ENCODE measurements around the gene GDPD4. TPM values are rescaled to one million over a fixed set of nuclear protein-coding genes. Genes with fewer than 3 reads are reported as not detected.
A peak's percentile ranks its signal among the peaks of the same experiment; 100 is the strongest.

GDPD4 gene
- total and polyA plus RNA-seq, 10 donors = 0.07 to 1.6 (median 0.22) TPM; not detected in 6

DNA sequence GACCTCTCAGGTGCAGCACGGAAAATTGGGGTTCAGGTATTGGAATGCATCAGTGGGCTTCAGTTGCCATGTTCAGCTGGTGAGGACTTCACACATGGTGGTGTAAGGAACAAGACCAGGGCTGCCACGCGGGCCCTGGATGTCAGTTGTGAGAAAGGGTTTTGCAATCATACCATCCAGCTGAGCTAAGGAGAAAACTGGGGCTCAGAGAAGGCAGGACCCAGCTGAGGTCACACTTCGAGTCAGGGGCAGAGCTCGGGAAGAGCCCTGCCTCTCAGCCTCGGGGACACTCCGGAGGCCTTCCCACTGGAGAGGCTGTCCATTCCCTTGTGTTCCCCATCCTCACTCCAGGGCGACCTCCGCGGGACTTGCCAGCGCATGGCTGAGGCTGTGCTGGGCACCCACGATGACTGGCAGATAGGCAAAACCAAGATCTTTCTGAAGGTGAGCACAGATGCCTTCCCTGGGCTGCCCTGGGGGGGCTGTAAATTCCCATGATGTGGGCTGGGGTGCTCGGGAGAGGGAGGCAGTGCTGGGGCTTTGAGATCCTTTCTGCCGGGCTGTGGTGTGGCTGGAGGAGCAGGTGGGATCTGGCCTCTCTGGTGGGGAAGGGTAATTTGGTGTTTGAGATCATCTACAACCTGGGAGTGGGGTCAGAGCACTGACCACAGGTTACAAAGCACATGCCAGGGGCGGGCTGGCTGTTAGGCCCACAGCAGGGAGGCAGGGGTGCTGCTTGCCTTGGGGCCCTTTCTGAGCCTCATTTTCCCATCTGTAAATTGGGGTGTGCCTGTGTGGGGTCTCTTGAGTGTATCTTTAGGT is 126.3 kb downstream of the GDPD4 start:
- H3K27me3 ChIP-seq (replicated peaks in 1 of 7) = no peaks in the 10 kb centered on the region
- peaks cover 0 to 54% (median 33%) of the 10 kb centered on the region in 6 donors for H3K4me1 ChIP-seq
- TF ChIP-seq, protein P1, sequence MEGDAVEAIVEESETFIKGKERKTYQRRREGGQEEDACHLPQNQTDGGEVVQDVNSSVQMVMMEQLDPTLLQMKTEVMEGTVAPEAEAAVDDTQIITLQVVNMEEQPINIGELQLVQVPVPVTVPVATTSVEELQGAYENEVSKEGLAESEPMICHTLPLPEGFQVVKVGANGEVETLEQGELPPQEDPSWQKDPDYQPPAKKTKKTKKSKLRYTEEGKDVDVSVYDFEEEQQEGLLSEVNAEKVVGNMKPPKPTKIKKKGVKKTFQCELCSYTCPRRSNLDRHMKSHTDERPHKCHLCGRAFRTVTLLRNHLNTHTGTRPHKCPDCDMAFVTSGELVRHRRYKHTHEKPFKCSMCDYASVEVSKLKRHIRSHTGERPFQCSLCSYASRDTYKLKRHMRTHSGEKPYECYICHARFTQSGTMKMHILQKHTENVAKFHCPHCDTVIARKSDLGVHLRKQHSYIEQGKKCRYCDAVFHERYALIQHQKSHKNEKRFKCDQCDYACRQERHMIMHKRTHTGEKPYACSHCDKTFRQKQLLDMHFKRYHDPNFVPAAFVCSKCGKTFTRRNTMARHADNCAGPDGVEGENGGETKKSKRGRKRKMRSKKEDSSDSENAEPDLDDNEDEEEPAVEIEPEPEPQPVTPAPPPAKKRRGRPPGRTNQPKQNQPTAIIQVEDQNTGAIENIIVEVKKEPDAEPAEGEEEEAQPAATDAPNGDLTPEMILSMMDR (IDR thresholded peaks at IDR 0.05 in 8 of 11, conservative IDR thresholded peaks at IDR 0.05 in 3 of 11) = no peak
- TF ChIP-seq POLR2AphosphoS5 (IDR thresholded peaks at IDR 0.05) = peak in 2 of 3 donors; percentile 2 to 34
- intact Hi-C loops (cut with DNase I; ENCODE audit: low total_unique reads) = no loop called here
- DNase-seq = no peak
- 61 to 84% (median 76%) methylated on average over 10 to 15 of the region's 15 CpGs for WGBS, 5 donors
- H3K4me3 ChIP-seq = peak overlapping the region in 5 of 8 donors; percentile 2 to 47 (median 23)
- H3K27ac ChIP-seq = peak overlapping the region in 5 of 8 donors; percentile 57 to 82 (median 65)
- H3K36me3 ChIP-seq = peaks cover 0 to 21% (median 0%) of the 10 kb centered on the region in 6 donors
- H3K9me3 ChIP-seq = no peaks in the 10 kb centered on the region

DNA sequence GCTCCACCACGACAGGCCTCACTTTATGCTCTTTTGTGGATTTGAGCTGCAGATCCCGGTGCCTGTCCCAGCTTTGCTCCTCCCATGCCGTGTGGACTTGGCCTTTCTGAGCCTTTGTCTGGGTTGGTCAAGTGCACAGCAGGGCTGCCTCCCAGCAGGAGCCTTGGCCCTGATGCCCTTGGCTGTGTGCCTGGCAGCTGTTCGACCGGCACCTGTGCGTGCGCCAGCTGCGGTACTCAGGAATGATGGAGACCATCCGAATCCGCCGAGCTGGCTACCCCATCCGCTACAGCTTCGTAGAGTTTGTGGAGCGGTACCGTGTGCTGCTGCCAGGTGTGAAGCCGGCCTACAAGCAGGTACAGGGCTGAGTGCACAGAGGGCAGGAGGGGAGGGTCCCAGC is 126.9 kb downstream of the GDPD4 start:
- intact Hi-C loops (cut with DNase I; ENCODE audit: low total_unique reads) = no loop called here
- 73 to 88% (median 83%) methylated on average over 16 of the region's 16 CpGs for WGBS, 5 donors
- Histone ChIP-seq H3K9me3 (no peaks in the 10 kb centered on the region), H3K27me3 (replicated peaks in 1 of 7) (no peaks in the 10 kb centered on the region), H3K27ac (peak overlapping the region in 3 of 8 donors; percentile 57 to 82 (median 57)), H3K36me3 (peaks cover 0 to 16% (median 0%) of the 10 kb centered on the region in 6 donors), H3K4me3 (peak overlapping the region in 2 of 8 donors; percentile 45 to 60), H3K4me1 (peaks cover 0 to 54% (median 33%) of the 10 kb centered on the region in 6 donors)
- no peak for TF ChIP-seq POLR2A (IDR thresholded peaks at IDR 0.05)
- TF ChIP-seq POLR2AphosphoS5 (IDR thresholded peaks at IDR 0.05) = peak in 2 of 3 donors; percentile 25 to 64
- DNase-seq = no peak

DNA sequence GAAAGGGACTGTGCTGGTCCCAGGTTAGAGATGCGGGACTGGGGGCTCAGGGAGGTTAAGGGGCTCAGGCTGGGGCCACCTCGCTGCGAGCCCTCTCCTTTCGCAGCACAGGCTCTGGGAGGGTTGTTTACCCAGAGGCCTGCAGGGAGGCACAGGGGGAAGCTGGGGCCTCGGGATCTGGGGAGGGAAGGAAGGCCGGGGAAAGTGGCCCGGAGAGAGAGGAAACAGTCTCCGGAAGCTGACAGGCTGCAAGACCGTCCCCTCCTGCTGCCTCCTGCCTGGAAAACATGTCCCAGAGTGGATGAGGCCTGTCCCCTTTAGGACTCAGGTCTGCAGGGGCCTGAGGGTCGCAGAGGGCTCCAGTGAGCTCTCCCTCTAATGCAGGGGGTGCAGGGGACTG is 128.0 kb downstream of the GDPD4 start:
- peak overlapping the region in 3 of 8 donors; percentile 32 to 60 (median 45) for H3K4me3 ChIP-seq
- H3K9me3 ChIP-seq = no peaks in the 10 kb centered on the region
- no peak for DNase-seq
- intact Hi-C loops (cut with DNase I; ENCODE audit: low total_unique reads) = no loop called here
- no peaks in the 10 kb centered on the region for H3K27me3 ChIP-seq (replicated peaks in 1 of 7)
- H3K36me3 ChIP-seq = peaks cover 0 to 9% (median 0%) of the 10 kb centered on the region in 6 donors
- no peak for TF ChIP-seq POLR2A (IDR thresholded peaks at IDR 0.05)
- TF ChIP-seq POLR2AphosphoS5 (IDR thresholded peaks at IDR 0.05) = peak in 1 of 3 donors; percentile 60
- 34 to 66% (median 48%) methylated on average over 10 of the region's 10 CpGs for WGBS, 5 donors
- H3K4me1 ChIP-seq = peaks cover 0 to 54% (median 33%) of the 10 kb centered on the region in 6 donors
- H3K27ac ChIP-seq = peak overlapping the region in 4 of 8 donors; percentile 30 to 57 (median 47)

DNA sequence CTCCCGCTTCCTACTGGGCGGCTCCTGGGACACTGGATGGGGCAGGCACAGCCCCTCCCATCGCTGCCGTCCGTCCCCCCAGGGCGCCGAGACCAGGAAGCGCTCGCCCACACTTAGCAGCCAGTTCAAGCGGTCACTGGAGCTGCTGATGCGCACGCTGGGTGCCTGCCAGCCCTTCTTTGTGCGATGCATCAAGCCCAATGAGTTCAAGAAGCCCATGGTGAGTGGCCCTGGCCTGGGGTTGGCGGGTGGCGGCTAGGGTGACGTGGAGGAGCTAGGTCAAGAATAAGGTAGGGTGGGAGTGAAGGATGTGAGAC is 128.9 kb downstream of the GDPD4 start:
- 63 to 79% (median 65%) methylated on average over 15 to 16 of the region's 16 CpGs for WGBS, 5 donors
- intact Hi-C loops (cut with DNase I; ENCODE audit: low total_unique reads) = no loop called here

More for the DNA sequence above, 128.9 kb downstream of the GDPD4 start:
- peak overlapping the region in 4 of 8 donors; percentile 30 to 57 (median 47) for H3K27ac ChIP-seq
- H3K27me3 ChIP-seq (replicated peaks in 1 of 7) = no peaks in the 10 kb centered on the region
- TF ChIP-seq POLR2A (IDR thresholded peaks at IDR 0.05) (no peak), POLR2AphosphoS5 (IDR thresholded peaks at IDR 0.05) (peak; percentile 29 to 76 (median 70))
- TF ChIP-seq, protein P1 (IDR thresholded peaks at IDR 0.05 in 8 of 11, conservative IDR thresholded peaks at IDR 0.05 in 3 of 11) = no peak
- H3K4me1 ChIP-seq = peaks cover 0 to 58% (median 34%) of the 10 kb centered on the region in 6 donors
- H3K9me3 ChIP-seq = no peaks in the 10 kb centered on the region
- DNase-seq = peak; percentile 86
- peak overlapping the region in 5 of 8 donors; percentile 4 to 60 (median 32) for H3K4me3 ChIP-seq
- H3K36me3 ChIP-seq = peaks cover 0 to 1% (median 0%) of the 10 kb centered on the region in 6 donors

Data from spleen (tissue), 11 donors.